OCI-M1 (cell line): ENCODE data around the gene CD164L2.
A peak's percentile ranks its signal among the peaks of the same experiment; 100 is the strongest.
"Not testable (repeated sequence)": the region's sequence is repeated elsewhere in the genome, so short reads cannot be mapped to it uniquely, and the experiment has no call there.

Experiments used
- DNase-seq: peaks from one replicate; lab custom pipeline; 2025; lab: John Stamatoyannopoulos, UW

The CD164L2 gene

DNA sequence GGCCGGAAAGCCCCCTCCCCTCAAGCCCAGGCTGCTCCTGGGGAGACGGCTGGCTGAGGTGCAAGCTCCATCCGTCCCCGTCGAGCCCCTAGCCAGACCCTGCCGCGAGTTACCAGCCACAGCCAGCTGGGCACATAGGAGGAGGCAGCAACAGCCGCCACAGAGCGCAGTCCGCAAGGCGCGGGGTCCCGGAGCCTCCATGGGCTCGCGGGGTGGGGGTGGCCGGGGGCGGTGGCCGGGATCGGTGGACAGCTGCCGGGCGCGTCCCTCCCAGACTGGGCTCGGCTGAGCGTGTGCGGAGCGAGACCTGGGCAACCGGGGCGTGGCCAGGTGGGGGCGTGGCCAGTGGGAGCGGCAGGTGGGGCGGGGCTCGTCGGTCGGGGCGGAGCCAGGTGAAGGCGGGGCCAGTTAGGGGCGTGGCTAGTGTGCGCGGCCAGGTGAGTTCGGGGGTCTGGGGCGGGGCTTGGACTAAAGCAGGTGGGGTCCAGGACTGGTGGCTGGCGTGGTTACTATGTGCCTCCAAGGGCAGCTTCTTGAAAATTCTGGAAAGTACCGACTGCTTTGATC, at the start of gene CD164L2:
TSS of gene CD164L2 (minus strand) at position 295 of the 567 bp plus-strand sequence. CDS start at position 201, 94 bp downstream.
- no peak for DNase-seq

DNA sequence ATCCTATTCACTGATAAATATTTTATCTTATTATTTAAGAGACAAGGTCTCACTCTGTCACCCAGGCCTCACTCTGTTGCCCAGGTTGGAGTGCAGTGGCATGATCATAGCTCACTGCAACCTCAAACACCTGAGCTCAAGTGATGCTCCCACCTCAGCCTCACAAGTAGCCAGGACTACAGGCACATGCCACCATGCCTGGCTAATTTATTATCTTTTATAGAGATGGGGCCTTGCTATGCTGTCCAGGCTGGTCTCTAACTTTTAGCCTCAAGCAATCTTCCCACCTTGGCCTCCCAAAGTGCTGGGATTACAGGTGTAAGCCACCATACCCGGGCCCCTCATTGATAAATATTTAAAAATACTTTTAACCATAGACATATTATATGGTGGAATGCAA, 49.6 kb upstream of the CD164L2 start:
- DNase-seq: not testable (repeated sequence)

DNA sequence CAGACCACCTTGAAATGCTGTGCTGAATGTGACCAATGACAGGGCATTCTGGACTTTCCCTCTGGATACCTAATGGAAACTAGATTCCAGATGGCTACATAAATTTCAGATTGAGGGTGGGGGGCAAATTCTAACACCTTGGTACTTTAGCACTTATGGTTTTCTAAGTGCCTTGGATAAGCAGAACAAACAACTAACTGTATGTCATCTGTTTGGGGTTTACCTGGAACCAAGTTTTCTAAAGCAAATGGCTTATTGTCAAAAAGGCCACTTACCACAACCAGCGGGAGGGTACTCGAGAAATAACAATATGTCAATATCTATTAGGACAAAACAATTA, 48.4 kb upstream of the CD164L2 start:
- no peak for DNase-seq

DNA sequence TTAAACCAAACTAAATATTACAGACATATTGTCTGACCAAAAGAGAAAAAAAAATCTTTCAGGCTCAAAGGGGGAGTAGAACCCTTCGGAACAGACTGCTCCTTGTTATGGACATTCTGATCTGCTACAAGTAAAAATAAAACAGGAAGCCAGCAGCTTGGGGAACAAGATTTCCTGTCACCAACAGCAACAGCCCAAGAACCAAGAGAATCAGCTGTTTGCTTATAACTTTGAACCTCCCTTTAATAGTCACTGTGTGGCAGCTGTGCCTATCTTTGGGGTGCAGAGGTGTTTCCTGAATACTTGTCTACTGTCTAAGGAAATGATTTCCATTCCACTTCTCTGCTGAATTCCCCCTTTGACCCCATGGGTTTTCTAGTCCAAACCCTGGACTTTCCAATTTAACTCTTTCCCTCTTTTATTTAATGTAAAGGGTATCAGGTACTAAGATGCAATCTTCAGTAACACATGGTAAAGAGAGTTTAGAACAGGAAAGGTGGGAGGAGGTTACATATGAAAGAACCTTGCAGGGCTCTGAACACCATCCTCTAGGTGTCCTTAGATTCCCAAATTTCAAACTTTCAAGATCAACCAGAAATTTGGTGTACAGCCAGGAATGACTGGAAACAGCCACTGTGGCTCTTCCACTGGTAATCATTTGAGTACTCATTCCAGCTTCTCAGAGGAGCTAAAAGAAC, 47.9 kb upstream of the CD164L2 start:
- peak; percentile 25 for DNase-seq

DNA sequence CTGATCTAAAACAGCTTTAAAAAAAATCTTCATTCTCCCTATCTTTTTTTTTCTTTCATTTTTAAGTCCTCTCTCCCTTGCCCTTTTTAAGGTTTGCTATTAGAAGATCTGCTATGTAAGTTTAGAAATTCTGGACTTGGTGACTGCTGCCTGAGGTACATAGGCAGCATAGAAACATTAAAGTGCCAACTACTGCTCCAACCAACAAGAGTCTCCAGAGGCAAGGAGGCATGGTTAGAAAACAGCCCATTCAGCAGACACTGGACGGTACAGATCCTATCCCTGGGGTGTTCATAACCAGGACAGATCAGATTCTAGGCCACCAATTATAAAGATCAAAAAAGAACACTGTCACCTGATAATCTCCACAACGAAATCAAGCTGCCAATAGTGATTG, 45.9 kb upstream of the CD164L2 start:
- no peak for DNase-seq

DNA sequence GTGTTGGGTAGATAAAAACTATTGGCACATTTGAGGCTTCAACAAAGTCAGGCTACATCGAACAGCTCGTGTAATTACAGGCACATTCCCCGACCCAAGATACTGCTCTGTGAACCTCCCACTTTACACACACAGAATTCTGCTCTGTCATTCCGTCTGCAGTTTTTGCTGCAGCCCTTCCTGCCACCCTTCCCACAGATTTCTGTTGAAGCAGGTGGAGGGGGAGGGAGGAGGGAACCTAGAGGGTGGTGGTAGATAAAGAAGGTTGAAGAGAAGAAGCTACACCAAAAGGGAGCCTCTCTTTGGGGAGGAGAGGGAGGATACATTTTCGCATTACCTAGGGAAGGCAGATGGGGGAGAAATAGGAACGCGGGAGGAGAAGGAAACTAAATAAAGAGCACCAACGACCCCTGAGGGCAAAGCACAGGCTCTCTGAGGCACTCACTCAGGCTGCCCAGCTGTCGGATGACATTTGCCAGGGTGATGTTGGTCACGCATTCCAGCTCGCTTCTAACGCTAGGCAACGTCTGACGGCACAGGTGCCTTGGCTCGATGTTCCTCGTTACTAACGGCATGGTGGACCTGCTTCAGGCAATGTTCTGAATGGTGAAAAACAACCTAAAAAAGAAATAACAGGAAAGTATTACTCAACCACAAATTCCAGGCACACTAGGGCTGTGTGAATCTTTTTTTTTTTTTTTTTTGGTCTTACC, 45.3 kb upstream of the CD164L2 start:
- peak; percentile 90 for DNase-seq

DNA sequence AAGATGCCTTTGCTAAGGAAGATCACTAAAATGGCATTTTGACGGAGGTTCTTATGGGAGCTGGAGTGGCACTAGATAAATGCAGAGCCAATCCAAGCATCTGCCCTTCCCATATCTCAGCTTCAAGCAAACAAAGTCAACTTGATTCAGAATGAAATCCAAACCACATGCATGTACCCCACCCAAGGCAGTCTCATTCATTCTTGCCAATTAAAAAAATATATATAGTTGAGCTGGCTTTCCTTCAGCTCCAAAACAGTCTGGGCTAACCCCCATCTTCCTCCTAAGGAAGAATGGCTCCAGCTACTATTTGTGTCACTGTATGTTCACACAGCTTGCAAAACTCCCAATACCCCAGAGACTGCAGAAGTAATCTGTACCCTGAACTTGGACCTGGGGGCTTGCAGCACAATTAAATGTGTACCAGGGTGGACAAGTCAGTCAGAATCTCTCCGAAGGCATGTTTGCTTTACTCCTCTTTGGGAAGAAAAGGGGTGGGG, 44.7 kb upstream of the CD164L2 start:
- DNase-seq: no peak

DNA sequence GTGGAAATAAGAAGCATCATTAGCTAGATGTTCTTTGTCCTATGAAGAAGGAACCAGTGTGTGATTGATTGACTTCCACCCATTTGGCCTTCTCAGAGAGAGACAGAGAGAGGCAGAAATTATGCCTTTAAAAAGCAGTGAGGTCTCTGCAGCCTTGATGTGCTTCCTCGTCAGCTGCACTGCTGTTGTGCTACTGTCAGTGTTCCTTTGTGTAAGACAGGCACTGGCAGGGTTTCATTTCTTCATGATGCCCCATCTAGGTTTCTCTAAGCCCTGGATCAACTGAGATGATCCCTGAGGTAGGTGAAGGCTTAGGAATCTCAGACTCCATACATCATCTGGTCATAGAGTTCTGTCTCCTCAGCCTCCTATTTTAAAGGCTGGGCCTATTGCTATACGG, 44.2 kb upstream of the CD164L2 start:
- no peak for DNase-seq

DNA sequence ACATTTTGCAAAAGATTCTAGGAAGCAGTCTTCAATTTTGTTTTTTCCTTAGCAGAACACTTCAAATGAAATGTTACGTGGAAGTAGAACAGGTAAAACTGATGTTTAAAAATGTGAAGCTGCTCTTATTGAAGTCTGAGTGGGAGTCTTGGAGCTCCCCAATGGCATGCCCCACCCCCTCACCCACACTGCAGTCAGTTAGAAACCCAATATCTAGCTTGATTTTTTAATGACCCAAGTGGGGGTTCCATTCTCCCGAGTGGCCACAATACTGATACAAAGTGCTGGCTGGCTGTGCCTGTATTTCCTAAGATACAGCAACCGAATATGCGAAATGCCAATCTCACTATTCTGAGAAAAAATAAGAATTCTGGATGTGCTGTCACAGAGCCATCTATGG, 40.6 kb upstream of the CD164L2 start:
- DNase-seq: no peak

DNA sequence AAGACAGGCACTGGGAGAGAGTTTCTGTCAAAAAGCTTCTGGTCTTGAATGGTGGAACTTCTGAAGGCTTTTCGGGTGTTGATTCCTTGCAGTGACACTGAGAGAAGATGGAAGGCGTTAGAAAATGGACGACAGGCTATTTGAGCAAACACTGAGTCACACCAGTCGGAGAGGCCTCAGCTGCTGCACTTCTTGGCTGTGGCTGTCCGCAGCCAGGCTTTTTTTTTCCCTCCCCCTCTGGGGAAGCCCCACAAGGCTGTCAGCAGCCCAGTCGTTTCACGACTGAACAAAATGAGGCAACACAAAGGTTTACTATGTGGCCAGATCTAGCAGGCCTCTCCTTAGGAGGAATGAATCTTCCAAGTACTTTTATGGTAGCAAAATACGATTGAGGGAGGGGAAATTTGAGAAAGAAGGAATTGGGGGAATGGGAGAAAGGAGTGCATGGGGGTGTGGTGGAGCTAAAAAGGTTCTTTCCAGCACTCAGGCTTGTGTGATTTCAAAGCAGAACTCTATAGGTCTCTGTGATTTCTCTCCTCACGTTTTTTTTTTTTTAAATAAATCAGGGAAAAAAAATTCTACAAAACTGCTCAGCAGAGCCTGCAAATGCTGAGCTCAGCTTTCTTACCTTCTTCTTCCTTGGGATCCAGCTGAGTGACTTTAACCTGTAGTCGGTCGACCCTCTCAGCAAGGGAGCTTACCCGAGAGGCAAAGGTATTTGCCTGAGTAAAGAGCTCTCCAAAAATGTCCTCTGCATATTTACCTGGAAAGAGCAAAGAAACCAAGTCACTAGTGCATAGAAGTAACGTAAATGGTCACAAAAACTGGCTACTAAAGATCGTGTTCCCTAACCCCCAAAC, 35.4 kb upstream of the CD164L2 start:
- DNase-seq: no peak

DNA sequence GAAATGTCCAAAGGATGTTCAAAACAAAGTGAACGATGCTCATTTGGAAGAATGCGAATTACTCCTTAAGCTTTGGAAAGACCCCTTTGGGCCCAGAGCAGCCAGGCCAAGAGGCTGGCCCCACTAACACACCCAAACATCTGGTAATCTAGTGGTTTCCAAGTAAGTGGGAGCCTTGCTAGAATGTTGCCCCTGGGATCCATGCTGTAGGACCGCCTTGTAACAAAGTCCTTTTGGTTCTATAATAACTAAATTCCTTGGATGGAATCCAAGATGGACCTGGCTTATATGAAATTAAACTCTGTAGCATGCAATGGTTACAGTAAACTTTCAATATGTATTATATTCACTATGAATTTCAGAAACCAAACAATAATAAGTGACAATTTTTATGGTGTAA, 34.6 kb upstream of the CD164L2 start:
- no peak for DNase-seq

DNA sequence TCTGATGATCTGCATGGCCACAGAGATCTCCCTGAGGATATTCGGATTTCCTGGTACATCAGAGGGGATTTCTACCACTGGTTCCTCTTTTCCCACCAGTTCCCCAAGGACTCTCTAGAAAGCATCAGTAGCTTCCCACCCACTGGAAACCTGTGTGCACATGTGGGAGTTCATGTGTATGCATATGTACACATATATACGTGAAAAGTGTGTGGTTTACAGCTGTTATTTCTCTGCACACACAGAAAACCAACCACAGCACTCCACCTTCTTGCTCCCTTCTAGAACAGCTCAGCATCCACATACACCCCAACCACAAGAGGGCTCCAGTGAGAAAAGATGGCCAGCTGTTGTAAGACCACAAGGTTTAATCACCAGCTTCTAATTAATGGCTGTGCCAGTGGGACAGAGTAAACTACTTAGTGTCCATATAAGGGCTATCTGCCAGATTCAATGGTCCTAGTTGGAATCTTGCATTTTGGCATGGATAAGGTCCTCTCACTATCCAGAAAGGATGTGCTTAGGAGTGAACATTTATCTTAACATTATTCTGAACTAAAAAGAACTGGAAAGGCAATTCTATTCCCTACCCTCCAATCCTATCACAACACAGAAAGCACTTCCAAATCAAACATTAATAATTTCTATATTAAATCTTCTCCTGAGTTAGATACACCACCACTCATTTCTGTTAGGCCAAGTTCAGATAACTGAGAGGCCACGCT, 33.4 kb upstream of the CD164L2 start:
- DNase-seq: peak; percentile 76

DNA sequence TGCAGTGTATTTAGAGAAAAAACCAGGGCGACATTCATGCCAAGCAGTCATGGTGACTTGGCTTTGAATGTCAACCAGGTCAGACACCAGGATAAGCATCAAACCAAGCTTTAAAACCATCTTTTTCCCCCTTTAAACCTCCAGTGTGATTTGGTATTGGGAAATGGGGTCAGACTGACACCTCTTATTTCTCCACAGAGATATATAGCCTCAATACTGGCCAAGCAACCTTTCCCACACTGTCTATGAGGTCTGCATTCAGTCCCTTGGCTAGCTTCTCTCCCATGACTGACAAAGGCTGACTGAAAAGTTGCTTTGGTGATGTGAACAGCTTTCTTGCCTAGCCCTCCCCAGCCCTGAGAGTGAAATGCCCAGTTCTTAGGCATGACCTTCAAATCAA, 31.0 kb upstream of the CD164L2 start:
- DNase-seq: no peak

DNA sequence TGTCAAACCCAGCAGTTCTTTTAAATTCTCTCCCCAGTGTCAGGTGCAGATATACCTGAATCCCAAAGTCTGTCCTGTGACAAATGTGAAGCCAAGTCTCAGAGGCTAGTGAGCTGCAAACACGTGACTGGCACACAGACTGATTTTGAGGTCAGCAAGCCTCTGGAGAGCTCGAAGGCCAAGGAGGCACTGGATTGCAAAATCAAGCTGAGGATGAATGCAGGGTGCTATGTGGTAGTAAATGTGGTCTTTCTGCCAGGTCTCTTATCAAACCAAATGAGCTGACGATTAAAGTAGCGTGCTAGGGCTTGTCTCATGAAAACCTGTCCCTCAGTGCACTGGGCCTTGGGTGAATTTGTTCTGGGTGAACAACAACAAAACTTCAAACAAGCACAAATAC, 29.9 kb upstream of the CD164L2 start:
- no peak for DNase-seq

DNA sequence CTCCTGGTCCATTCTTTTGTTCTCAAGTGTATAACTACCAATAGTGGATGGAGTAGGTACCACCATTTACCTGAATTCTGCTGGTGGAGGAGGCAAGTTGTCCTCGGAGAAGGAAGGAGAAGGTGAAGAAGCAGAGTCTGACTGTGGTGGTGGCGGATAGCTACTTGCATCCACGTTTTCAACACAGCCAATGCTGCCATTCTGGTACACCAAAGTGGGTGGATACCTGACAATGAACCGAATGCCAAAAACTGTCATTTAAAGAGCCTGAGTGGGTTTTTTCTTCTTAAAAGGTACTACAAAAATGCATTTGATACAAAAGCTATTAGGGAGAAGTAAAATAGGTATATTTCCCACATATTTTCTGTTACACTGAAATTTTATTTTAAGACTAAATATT, 29.4 kb upstream of the CD164L2 start:
- no peak for DNase-seq

DNA sequence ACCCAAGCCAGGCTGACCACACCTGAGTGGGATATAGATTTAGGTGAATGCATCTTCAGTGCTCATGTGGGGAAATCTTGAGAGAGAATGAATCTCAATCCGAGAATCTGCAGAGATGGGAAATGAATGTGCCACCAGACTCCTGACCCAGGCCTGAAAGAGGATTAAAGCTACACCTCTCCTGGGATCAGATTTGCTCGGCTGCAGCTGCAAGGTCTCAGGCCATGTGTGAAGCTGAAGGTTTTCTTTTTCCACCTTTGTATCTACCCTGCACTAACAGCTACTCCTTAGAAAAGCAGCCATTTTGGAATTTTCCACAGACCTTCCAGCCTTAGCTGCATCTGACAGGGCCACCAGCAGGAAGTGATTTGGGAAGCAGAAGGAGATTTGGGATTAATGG, 27.6 kb upstream of the CD164L2 start:
- no peak for DNase-seq

DNA sequence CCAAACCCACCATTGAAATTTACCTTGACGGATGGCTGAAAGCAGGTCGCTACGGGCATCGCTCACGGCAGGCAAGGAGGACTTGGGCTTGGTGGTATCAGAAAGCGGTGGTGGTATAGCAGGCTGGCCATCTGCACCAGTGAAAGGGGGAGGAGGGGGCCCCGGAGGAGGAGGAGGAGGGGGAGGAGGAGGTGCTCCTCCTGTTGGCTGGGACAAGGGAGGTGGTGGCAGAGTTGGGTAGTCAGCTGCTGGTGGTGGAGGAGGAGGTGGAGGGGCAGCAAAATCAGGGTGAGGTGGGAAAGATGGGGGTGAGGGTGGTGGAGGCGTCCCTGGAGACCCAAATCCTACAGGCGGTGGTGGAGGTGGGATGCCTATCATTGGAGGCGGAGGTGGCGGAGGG, 26.5 kb upstream of the CD164L2 start:
- no peak for DNase-seq

DNA sequence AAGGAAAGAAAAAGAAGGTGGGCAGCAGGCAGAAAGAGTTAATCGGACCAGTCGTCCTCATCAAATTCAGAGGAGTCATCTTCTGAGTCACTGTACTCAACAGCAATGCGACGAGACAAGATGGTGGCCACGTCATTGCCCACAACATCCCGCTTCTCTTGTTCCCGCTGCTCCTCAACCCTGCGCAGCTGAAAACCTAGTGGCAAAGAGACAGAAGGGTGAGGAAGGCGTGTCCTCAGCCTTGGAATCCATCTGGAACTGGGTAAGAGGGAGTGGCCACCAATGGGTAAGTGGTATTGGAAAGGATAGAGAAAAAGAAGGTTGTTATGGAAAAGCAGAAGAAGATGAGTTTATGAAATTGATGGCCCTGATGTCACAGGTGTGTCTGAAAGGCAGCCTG, 25.0 kb upstream of the CD164L2 start:
- no peak for DNase-seq

DNA sequence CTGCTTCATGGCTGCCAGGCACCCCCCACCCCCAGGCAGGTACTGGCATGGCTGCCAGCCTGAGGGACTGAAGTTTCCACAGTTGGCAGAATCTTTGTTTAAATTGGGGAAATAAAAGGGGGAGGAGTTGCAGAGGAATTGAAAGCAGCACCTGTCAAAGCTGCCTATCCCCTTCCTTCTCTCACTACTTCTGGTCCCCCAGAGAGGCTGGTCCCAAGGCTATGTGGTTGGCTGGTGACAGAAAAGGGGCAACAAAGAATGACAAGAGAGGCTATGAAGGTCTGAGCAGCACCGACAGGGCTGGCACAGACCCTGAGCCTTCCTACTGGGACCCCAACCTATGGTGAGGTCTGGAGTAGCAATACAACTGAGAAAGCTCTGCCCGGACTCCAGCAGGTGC, 23.7 kb upstream of the CD164L2 start:
- DNase-seq: not testable (repeated sequence)

DNA sequence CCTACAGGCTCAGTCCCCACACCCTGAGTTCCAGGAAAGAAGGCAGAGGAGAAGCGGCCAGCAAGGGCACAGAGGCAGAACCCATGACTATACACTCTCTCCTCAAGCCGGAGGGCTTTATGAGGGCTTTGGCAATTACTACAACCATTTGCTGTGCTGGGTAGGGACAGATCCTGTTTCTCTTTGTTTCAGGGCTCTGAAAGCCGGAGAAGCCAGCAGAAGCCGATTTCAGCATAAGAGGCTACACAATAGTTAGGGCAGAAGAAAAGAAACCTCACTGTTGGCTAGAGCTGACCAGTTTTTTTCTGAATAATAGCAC, 23.2 kb upstream of the CD164L2 start:
- no peak for DNase-seq

DNA sequence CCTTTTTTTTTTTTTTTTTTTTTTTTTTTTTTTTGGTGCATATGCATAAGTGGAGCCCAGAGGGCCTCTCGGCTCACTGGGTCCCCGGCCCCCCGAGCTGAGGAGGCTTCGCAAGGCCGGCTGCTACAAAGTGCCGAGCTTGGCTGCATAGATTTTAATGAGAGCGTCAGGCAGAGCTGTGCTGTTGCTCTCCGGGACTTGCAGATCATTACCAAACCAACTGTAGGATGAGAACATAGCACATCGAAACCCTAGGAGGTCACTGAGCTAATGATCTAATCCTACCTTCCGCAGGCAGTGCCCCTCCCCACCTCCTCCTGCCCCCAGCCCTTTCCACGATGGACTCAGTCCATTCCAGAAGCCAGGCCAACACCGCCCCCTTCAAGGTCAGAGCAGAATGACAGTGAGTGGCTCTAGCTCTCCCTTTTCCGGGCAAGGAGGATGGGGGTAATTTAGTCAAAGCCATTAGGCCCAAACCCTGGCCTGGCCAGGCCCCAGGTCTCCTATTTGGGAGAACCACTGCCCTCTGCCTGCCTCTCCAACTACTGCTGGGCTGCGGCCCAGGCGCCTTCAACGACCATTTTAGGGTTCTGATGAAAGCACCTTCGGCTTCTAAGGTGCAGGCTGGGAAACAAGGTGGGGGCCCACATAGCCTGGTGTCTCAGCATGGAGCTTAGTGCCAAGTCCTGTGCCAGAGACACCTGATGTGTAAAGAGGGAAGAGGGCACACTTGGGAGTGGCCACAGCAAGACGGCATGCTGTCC, 22.6 kb upstream of the CD164L2 start:
- not testable (repeated sequence) for DNase-seq
